ENCODE measurements around the gene RASGEF1C.

DNA sequence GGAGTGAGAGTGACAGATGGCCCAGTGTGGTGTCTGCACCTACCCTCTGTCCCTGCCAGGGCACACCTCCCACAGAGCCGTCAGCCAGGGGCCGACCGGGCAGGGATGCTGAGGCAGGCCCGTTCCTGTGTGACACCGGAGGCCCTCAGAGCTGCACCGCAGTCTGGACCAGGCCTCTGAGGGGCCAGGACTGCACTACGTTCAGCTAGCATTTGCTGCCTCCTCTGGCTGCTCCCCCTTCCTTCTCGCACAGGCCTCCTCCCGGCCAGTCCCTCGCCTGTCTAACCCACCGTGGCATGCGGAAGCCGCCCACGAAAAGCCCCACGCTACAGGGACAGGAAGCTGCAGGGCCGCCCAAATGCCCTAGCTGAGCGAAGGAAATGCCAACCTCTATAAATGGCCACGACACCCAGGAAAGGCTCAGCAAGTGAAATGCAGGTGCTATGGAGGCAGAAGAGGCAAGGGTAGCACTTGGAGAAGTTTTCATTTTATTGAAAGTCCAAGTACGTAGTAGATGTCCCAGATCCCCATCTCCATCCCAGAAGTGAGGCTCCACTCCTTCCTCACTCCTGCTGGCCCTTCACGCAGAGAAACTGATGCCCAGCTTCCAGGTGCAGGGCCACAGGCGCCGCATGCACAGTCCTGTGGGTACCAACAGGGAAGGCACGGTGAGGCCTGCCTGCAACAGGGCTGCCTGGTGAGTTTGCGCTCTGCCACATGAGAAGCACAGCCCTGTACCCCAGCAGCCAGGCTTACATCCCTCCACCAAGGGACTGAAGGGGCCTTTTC lies 44.2 kb upstream of the RASGEF1C start:
- TF ChIP-seq POLR2A (IDR thresholded peaks at IDR 0.05; ENCODE audit: low read depth) (no peak), POLR2AphosphoS5 (IDR thresholded peaks at IDR 0.05) (no peak)
- TF ChIP-seq, protein P1, sequence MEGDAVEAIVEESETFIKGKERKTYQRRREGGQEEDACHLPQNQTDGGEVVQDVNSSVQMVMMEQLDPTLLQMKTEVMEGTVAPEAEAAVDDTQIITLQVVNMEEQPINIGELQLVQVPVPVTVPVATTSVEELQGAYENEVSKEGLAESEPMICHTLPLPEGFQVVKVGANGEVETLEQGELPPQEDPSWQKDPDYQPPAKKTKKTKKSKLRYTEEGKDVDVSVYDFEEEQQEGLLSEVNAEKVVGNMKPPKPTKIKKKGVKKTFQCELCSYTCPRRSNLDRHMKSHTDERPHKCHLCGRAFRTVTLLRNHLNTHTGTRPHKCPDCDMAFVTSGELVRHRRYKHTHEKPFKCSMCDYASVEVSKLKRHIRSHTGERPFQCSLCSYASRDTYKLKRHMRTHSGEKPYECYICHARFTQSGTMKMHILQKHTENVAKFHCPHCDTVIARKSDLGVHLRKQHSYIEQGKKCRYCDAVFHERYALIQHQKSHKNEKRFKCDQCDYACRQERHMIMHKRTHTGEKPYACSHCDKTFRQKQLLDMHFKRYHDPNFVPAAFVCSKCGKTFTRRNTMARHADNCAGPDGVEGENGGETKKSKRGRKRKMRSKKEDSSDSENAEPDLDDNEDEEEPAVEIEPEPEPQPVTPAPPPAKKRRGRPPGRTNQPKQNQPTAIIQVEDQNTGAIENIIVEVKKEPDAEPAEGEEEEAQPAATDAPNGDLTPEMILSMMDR (IDR thresholded peaks at IDR 0.05) = no peak
